KOPT-K1 (cell line): ENCODE results near the gene RBPJ.

Source experiments
- H3K27ac ChIP-seq: fragments of 200-600 bp; sonication (generic); 2 replicates; pipeline ENCODE4 v1.5.1; 2016; ENCODE audit warnings: antibody characterized with exemption, mild to moderate bottlenecking, low read depth, low read length; ENCODE audit not compliant: poor library complexity, severe bottlenecking
- H3K36me3 ChIP-seq: fragments of 200-600 bp; sonication (generic); 2 replicates; pipeline ENCODE4 v1.5.1; 2017; ENCODE audit warnings: antibody characterized with exemption, mild to moderate bottlenecking, low read length, moderate library complexity; ENCODE audit not compliant: insufficient read depth
- H3K9me3 ChIP-seq: fragments of 200-600 bp; sonication (generic); 2 replicates; pipeline ENCODE4 v1.5.1; 2017; ENCODE audit warnings: antibody characterized with exemption, low read length, mild to moderate bottlenecking; ENCODE audit not compliant: insufficient read depth, poor library complexity, severe bottlenecking

RBPJ gene

DNA sequence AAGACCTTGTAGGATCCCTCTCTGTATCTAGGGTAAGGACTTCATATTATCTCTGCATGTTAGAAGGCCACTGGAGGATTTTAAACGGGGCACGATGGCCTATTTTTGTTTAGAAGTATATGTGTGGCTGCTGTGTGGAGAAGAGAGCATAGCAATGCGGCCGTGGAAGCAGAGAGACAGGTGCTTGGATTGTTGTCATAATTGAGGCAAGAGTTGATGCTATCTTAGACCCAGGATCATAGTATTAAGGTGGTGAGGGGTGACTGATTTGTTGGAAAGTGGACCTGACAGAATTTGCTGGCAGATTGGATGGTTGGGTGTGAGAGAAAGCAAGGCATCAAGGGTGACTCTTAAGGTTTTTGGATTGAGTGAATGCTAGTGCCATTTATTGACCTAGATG lies 106.1 kb downstream of the RBPJ start:
- Histone ChIP-seq H3K36me3 (peaks cover 80% of the 10 kb centered on the region), H3K27ac (no peak overlapping the region)

DNA sequence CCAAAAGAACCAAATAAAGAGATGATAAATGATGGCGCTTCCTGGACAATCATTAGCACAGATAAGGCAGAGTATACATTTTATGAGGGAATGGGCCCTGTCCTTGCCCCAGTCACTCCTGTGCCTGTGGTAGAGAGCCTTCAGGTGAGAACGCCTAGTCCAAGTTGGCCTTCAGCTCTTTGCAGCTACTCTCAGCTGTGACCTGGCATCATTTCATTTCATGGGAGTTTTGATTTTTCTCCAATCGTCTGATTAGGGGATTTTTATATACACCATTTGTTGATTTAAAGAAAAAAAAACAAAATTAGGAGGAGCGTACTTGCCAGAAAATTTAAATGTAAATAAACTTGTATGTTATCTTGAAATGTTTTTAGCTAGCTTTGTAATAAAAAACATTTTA lies 109.1 kb downstream of the RBPJ start:
- Histone ChIP-seq H3K36me3 (peaks cover 84% of the 10 kb centered on the region), H3K9me3 (no peaks in the 10 kb centered on the region), H3K27ac (no peak overlapping the region)

More for the DNA sequence above, 106.1 kb downstream of the RBPJ start:
- no peaks in the 10 kb centered on the region for H3K9me3 ChIP-seq

- no peaks in the 10 kb centered on the region for H3K9me3 ChIP-seq
- no peak overlapping the region for H3K27ac ChIP-seq
- peaks cover 67% of the 10 kb centered on the region for H3K36me3 ChIP-seq
Measured at GRCh38 chr4:26431461-26432180, 110.8 kb downstream of the RBPJ start.

DNA sequence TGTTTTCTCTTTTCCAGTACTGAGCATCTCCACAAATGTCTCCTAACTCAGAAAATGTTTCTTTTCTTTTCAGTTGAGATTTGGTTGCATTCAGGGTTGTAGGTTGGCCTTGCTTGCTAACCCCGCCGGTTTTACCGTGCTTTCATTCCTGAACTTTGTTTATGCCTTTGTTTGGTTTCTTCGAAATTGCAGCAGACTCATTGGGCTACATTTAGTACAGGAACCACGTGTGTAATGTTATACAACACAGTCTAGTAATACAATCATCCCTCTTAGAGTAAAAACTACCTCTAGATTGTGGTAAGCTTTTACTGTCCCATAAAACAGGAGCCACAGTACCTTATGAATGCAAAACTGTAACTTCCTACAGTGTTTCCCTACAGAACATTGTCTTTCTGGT lies 111.6 kb downstream of the RBPJ start:
- H3K36me3 ChIP-seq, result peaks cover 68% of the 10 kb centered on the region
- H3K9me3 ChIP-seq, result no peaks in the 10 kb centered on the region
- no peak overlapping the region for H3K27ac ChIP-seq

- peaks cover 71% of the 10 kb centered on the region for H3K36me3 ChIP-seq
- no peaks in the 10 kb centered on the region for H3K9me3 ChIP-seq
- H3K27ac ChIP-seq, result no peak overlapping the region
Measured at GRCh38 chr4:26433556-26433955, 112.7 kb downstream of the RBPJ start.

DNA sequence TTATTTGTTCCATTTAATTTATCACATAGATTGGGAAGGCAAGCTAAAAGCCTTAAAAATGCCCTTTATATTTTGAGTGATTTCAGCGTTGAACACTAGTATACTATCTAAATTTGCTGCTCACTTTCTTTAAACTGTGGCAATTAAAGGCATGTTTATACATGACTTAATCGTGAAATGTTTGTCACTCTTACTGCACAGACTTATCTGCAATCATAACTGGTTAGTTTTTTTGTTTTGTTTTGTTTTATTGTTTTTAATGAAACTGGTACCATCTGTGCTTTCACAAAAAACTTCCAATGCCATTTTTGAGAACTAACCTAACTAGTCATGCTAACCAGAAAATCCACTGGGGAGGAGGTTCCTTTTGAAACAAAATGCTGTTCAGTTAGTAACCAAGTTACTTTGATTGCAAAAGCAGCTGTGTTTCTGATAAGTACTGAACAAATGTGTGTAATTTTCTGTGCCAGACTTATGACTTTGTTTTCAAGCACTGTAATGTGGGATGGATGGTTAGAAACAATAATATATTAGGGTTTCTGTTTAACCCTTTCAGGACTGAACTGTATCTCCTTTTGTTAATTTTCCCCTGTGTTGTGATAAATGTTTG lies 113.3 kb downstream of the RBPJ start:
- Histone ChIP-seq H3K27ac (no peak overlapping the region), H3K9me3 (no peaks in the 10 kb centered on the region), H3K36me3 (peaks cover 69% of the 10 kb centered on the region)

- Histone ChIP-seq H3K36me3 (peaks cover 15% of the 10 kb centered on the region; the same call in 1 of the 2 replicates), H3K27ac (no peak overlapping the region), H3K9me3 (no peaks in the 10 kb centered on the region)
Measured at GRCh38 chr4:26441102-26441501, 120.3 kb downstream of the RBPJ start.

DNA sequence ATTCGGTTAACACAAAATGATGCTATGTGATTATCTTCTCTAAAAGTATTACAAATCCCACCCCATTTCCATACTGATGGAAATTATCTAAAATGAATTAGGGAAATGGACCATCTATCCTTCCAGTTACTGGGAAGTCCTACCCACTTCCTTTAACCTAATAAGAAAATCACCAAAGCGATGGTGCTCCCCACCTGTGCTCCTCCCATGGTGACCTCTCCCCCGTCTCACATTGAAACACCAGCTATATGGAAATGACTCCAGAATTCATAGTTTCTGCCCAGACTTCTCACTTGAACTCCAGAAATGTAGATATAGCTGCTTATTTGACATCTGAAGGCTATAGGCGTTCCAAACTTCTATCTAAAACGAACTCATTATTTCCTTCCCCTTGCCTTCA lies 121.0 kb downstream of the RBPJ start:
- Histone ChIP-seq H3K27ac (no peak overlapping the region), H3K36me3 (peaks cover 15% of the 10 kb centered on the region; the same call in 1 of the 2 replicates), H3K9me3 (no peaks in the 10 kb centered on the region)

DNA sequence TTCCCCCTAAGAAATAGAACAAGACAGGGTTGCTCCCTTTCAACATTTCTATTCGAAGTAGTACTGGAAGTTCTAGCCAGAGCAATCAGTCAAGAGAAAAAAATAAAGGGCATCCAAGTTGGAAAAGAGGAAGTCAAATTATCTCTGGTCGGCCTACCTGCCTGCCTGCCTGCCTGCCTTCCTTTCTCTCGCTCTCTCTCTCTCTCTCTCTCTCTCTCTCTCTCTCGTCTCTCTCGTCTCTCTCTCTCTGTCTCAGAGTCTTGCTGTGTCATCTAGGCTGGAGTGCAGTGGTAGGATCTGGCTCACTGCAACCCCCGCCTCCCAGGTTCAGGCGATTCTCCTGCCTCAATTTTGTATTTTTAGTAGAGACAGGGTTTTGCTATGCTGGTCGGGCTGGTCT lies 126.6 kb downstream of the RBPJ start:
- H3K27ac ChIP-seq, result no peak overlapping the region
- H3K36me3 ChIP-seq, result no peaks in the 10 kb centered on the region
- H3K9me3 ChIP-seq, result no peaks in the 10 kb centered on the region

DNA sequence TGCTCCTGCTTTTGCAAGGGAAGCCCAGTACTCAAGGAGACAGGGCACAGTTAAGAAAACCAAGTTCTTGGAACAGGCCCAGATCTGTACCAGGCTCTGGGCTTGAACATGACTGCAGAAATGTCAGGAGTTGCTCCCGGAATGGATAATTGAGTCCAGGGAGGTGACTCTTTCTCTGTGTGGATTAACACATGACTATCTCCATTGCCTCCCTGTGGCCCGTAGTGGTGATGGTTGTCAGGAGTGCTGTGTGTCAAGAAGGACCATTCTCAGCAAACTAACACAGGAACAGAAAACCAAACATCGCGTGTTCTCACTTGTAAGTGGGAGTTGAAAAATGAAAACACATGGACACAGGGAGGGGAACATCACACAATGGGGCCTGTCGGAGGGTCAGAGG lies 129.6 kb downstream of the RBPJ start:
- H3K9me3 ChIP-seq, result no peaks in the 10 kb centered on the region
- H3K27ac ChIP-seq, result no peak overlapping the region
- no peaks in the 10 kb centered on the region for H3K36me3 ChIP-seq

DNA sequence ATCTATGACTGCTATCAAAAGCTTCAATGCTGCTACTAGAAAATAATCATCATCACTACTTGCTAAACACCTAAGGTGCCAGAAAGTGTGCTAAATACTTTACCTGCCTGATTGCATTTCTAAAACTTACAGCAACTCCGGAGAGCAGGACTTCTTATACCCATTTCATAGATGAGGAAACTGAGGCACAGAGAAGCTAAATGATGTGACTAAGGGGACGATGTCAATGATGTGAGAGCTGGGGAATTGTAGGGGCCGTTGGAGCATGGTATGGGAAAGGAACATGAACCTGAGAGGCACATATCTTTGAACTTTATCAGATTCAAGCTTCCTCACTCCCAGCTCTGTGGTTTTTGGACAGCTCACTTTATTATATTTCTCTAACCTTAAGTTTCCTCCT lies 130.8 kb downstream of the RBPJ start:
- no peaks in the 10 kb centered on the region for H3K36me3 ChIP-seq
- H3K9me3 ChIP-seq, result no peaks in the 10 kb centered on the region
- H3K27ac ChIP-seq, result no peak overlapping the region

GRCh38 chr4:26452565-26453531 lies 132.0 kb downstream of the RBPJ start:
- no peaks in the 10 kb centered on the region for H3K9me3 ChIP-seq
- no peak overlapping the region for H3K27ac ChIP-seq
- H3K36me3 ChIP-seq, result no peaks in the 10 kb centered on the region

DNA sequence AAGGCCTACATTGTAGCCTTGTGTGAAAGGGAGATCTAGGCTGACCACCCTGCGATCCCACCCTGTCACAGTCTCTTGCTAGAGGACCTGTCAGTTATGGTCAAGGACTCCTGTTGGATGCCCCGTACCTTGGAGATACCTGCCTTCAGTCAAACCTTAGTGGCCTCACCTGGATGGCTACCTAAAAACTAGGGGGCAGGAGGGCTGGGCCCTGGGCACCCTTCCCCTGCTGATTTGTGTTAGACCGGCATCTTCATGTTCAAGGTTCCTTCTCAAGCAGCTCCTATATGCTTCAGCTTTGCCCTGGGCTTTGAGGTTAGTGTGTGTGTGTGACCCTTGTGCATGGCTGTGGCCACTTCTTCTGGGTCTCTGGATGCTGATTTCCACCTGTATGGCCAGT lies 134.1 kb downstream of the RBPJ start:
- Histone ChIP-seq H3K36me3 (no peaks in the 10 kb centered on the region), H3K9me3 (no peaks in the 10 kb centered on the region), H3K27ac (no peak overlapping the region)

- no peaks in the 10 kb centered on the region for H3K36me3 ChIP-seq
Measured at GRCh38 chr4:26455571-26455970, 134.8 kb downstream of the RBPJ start.

GRCh38 chr4:26457412-26457811 lies 136.6 kb downstream of the RBPJ start:
- H3K9me3 ChIP-seq, result no peaks in the 10 kb centered on the region
- H3K27ac ChIP-seq, result no peak overlapping the region
- H3K36me3 ChIP-seq, result no peaks in the 10 kb centered on the region

More at GRCh38 chr4:26455571-26455970, 134.8 kb downstream of the RBPJ start:
- Histone ChIP-seq H3K27ac (no peak overlapping the region), H3K9me3 (no peaks in the 10 kb centered on the region)
